Testis (tissue), 2 donors: ENCODE measurements around the gene ARHGEF16.

Experiments
- POLR2A ChIP-seq: fragments of 450-650 bp; IDR thresholded peaks from one replicate; pipeline ENCODE4 v1.6.1; 2017; ENCODE audit warnings: antibody characterized with exemption, mild to moderate bottlenecking, moderate library complexity
- TF ChIP-seq, protein P1 (sequence below), 3 experiments: fragments of 450-650 bp in 2 of 3; fragments of 200-600 bp in 1 of 3; sonication (generic) in 1 of 3; IDR thresholded peaks; one replicate each; pipeline ENCODE4 v1.5.1; 2016 to 2019; ENCODE audit warnings: antibody characterized with exemption in 3 of 3, mild to moderate bottlenecking in 2 of 3, moderate library complexity in 1 of 3

DNA sequence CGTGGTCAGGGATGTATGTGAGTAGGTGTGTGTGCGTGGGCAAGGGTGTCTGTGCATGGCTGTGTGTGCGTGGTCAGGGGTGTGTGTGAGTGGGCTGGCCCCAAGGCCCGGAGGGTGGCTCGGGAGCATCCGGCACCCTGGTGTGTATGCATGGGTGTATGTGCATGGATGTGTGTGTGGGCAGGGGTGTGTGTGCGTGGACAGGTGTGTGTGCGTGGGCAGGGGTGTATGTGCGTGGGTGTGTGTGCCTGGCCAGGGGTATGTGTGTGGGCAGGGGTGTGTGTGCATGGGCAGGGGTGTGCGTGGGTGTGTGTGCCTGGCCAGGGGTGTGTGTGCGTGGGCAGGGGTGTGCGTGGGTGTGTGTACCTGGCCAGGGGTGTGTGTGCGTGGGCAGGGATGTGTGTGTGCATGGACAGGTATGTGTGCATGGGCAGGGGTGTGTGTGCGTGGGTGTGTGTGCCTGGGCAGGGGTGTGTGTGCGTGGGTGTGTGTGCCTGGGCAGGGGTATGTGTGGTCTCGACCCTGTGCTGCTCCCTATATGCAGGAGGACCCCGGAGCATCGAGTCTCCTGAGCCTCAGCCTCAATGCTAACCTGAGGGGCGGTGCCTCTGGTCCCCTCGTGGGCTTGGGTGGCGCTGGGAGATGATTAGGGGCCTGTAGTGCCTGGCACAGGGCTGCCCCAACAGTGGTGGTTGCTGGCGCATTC is 16.3 kb downstream of the ARHGEF16 start:
- TF ChIP-seq, protein P1, sequence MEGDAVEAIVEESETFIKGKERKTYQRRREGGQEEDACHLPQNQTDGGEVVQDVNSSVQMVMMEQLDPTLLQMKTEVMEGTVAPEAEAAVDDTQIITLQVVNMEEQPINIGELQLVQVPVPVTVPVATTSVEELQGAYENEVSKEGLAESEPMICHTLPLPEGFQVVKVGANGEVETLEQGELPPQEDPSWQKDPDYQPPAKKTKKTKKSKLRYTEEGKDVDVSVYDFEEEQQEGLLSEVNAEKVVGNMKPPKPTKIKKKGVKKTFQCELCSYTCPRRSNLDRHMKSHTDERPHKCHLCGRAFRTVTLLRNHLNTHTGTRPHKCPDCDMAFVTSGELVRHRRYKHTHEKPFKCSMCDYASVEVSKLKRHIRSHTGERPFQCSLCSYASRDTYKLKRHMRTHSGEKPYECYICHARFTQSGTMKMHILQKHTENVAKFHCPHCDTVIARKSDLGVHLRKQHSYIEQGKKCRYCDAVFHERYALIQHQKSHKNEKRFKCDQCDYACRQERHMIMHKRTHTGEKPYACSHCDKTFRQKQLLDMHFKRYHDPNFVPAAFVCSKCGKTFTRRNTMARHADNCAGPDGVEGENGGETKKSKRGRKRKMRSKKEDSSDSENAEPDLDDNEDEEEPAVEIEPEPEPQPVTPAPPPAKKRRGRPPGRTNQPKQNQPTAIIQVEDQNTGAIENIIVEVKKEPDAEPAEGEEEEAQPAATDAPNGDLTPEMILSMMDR (IDR thresholded peaks at IDR 0.05): no peak
- TF ChIP-seq POLR2A: no peak
